ENCODE results near the gene ADAMTS3.
"Not testable (repeated sequence)": the region's sequence is repeated elsewhere in the genome, so short reads cannot be mapped to it uniquely, and the experiment has no call there.

The ADAMTS3 gene

GRCh38 chr4:72473434-72473900, 95.6 kb downstream of the ADAMTS3 start:
- no peak for DNase-seq (ENCODE audit: low read depth in 1 of 2, low spot score in 1 of 2)

- DNase-seq (ENCODE audit: low read depth in 1 of 2, low spot score in 1 of 2), result no peak
Observed at GRCh38 chr4:72471816-72472215, 97.2 kb downstream of the ADAMTS3 start.

GRCh38 chr4:72468904-72469502, 100.0 kb downstream of the ADAMTS3 start:
- DNase-seq (ENCODE audit: low read depth in 1 of 2, low spot score in 1 of 2), result no peak

GRCh38 chr4:72467633-72468032, 101.4 kb downstream of the ADAMTS3 start:
- DNase-seq (ENCODE audit: low read depth in 1 of 2, low spot score in 1 of 2), result no peak

- no peak for DNase-seq (ENCODE audit: low read depth in 1 of 2, low spot score in 1 of 2)
Observed at GRCh38 chr4:72463724-72464123, 105.3 kb downstream of the ADAMTS3 start.

GRCh38 chr4:72457158-72457557, 111.9 kb downstream of the ADAMTS3 start:
- no peak for DNase-seq (ENCODE audit: low read depth in 1 of 2, low spot score in 1 of 2)

- DNase-seq (ENCODE audit: low read depth in 1 of 2, low spot score in 1 of 2), result no peak
Observed at GRCh38 chr4:72451349-72451748, 117.7 kb downstream of the ADAMTS3 start.

- DNase-seq (ENCODE audit: low read depth in 1 of 2, low spot score in 1 of 2), result no peak
Observed at GRCh38 chr4:72449705-72450104, 119.3 kb downstream of the ADAMTS3 start.

- DNase-seq (ENCODE audit: low read depth in 1 of 2, low spot score in 1 of 2), result no peak
Observed at GRCh38 chr4:72448231-72448630, 120.8 kb downstream of the ADAMTS3 start.

GRCh38 chr4:72446353-72447055, 122.5 kb downstream of the ADAMTS3 start:
- DNase-seq (ENCODE audit: low read depth in 1 of 2, low spot score in 1 of 2), result no peak

- no peak for DNase-seq (ENCODE audit: low read depth in 1 of 2, low spot score in 1 of 2)
Observed at GRCh38 chr4:72444092-72444491, 124.9 kb downstream of the ADAMTS3 start.

- no peak for DNase-seq (ENCODE audit: low read depth in 1 of 2, low spot score in 1 of 2)
Observed at GRCh38 chr4:72442715-72443114, 126.3 kb downstream of the ADAMTS3 start.

GRCh38 chr4:72442147-72442546, 126.9 kb downstream of the ADAMTS3 start:
- no peak for DNase-seq (ENCODE audit: low read depth in 1 of 2, low spot score in 1 of 2)

GRCh38 chr4:72440386-72440785, 128.6 kb downstream of the ADAMTS3 start:
- DNase-seq (ENCODE audit: low read depth in 1 of 2, low spot score in 1 of 2), result no peak

GRCh38 chr4:72432975-72433374, 136.0 kb downstream of the ADAMTS3 start:
- no peak for DNase-seq (ENCODE audit: low read depth in 1 of 2, low spot score in 1 of 2)

GRCh38 chr4:72432282-72432681, 136.7 kb downstream of the ADAMTS3 start:
- no peak for DNase-seq (ENCODE audit: low read depth in 1 of 2, low spot score in 1 of 2)

GRCh38 chr4:72430988-72431387, 138.0 kb downstream of the ADAMTS3 start:
- no peak for DNase-seq (ENCODE audit: low read depth in 1 of 2, low spot score in 1 of 2)

GRCh38 chr4:72430050-72430449, 139.0 kb downstream of the ADAMTS3 start:
- no peak for DNase-seq (ENCODE audit: low read depth in 1 of 2, low spot score in 1 of 2)

GRCh38 chr4:72429397-72429889, 139.6 kb downstream of the ADAMTS3 start:
- DNase-seq (ENCODE audit: low read depth in 1 of 2, low spot score in 1 of 2), result no peak

- no peak for DNase-seq (ENCODE audit: low read depth in 1 of 2, low spot score in 1 of 2)
Observed at GRCh38 chr4:72427057-72427456, 142.0 kb downstream of the ADAMTS3 start.

- DNase-seq (ENCODE audit: low read depth in 1 of 2, low spot score in 1 of 2), result not testable (repeated sequence)
Observed at GRCh38 chr4:72425908-72426307, 143.1 kb downstream of the ADAMTS3 start.

- no peak for DNase-seq (ENCODE audit: low read depth in 1 of 2, low spot score in 1 of 2)
Observed at GRCh38 chr4:72424006-72424405, 145.0 kb downstream of the ADAMTS3 start.

- DNase-seq (ENCODE audit: low read depth in 1 of 2, low spot score in 1 of 2), result no peak
Observed at GRCh38 chr4:72422416-72422815, 146.6 kb downstream of the ADAMTS3 start.
